ENCODE data around the gene GLDN. TPM values are rescaled to one million over a fixed set of nuclear protein-coding genes. Genes with fewer than 3 reads are reported as not detected.

The GLDN gene
- total RNA-seq, 4 donors from 2014 or later: 0.44 to 4.7 (median 0.75) TPM

- intact Hi-C loops (cut with DNase I; ENCODE audit: low total_unique reads): loop anchor here (5.0 kb wide), 1 partner anchor 49 kb away; no protein-coding TSS in a partner anchor
- Histone ChIP-seq H3K9me3 (no peaks in the 10 kb centered on the region), H3K4me1 (no peaks in the 10 kb centered on the region), H3K27me3 (no peaks in the 10 kb centered on the region), H3K27ac (no peak overlapping the region), H3K4me3 (no peak overlapping the region), H3K36me3 (no peaks in the 10 kb centered on the region)
- DNase-seq (no peak), ATAC-seq (no peak)
- in situ Hi-C loops (cut with MboI; ENCODE audit: low sequenced_read_pairs in 4 of 4): loop anchor here in 3 of 4 donors (10.0 to 25.0 kb wide), 3 partner anchors 89 to 214 kb away; no protein-coding TSS in a partner anchor
- no peak for TF ChIP-seq CTCF (IDR thresholded peaks at IDR 0.05 in 4 of 5, conservative IDR thresholded peaks at IDR 0.05 in 1 of 5)
- no peak for TF ChIP-seq POLR2A (IDR thresholded peaks at IDR 0.05)
Measured at GRCh38 chr15:51375966-51376640, 34.6 kb downstream of the GLDN start.

- Histone ChIP-seq H3K27me3 (no peaks in the 10 kb centered on the region), H3K4me1 (no peaks in the 10 kb centered on the region), H3K27ac (no peak overlapping the region), H3K9me3 (no peaks in the 10 kb centered on the region), H3K4me3 (no peak overlapping the region), H3K36me3 (no peaks in the 10 kb centered on the region)
- no peak for ATAC-seq
- in situ Hi-C loops (cut with MboI; ENCODE audit: low sequenced_read_pairs in 4 of 4) (loop anchor here in 3 of 4 donors (10.0 to 25.0 kb wide), 3 partner anchors 90 to 215 kb away; no protein-coding TSS in a partner anchor), intact Hi-C loops (cut with DNase I; ENCODE audit: low total_unique reads) (loop anchor here (5.0 kb wide), 1 partner anchor 50 kb away; no protein-coding TSS in a partner anchor)
- TF ChIP-seq POLR2A (IDR thresholded peaks at IDR 0.05): no peak
- no peak for TF ChIP-seq CTCF (IDR thresholded peaks at IDR 0.05 in 4 of 5, conservative IDR thresholded peaks at IDR 0.05 in 1 of 5)
- no peak for DNase-seq
Measured at GRCh38 chr15:51377038-51377786, 35.8 kb downstream of the GLDN start.

GRCh38 chr15:51378406-51378805, 37.0 kb downstream of the GLDN start:
- ATAC-seq (no peak), DNase-seq (no peak)
- TF ChIP-seq CTCF (IDR thresholded peaks at IDR 0.05 in 4 of 5, conservative IDR thresholded peaks at IDR 0.05 in 1 of 5) (no peak), POLR2A (IDR thresholded peaks at IDR 0.05) (no peak)
- H3K4me1 ChIP-seq: no peaks in the 10 kb centered on the region
- H3K27me3 ChIP-seq: no peaks in the 10 kb centered on the region
- no peak overlapping the region for H3K27ac ChIP-seq
- H3K4me3 ChIP-seq: no peak overlapping the region
- in situ Hi-C loops (cut with MboI; ENCODE audit: low sequenced_read_pairs in 4 of 4) (loop anchor here in 3 of 4 donors (10.0 to 25.0 kb wide), 3 partner anchors 91 to 216 kb away; no protein-coding TSS in a partner anchor), intact Hi-C loops (cut with DNase I; ENCODE audit: low total_unique reads) (loop anchor here (5.0 kb wide), 1 partner anchor 51 kb away; no protein-coding TSS in a partner anchor)
- no peaks in the 10 kb centered on the region for H3K36me3 ChIP-seq
- no peaks in the 10 kb centered on the region for H3K9me3 ChIP-seq

GRCh38 chr15:51379390-51379789, 37.9 kb downstream of the GLDN start:
- TF ChIP-seq CTCF (IDR thresholded peaks at IDR 0.05 in 4 of 5, conservative IDR thresholded peaks at IDR 0.05 in 1 of 5): no peak
- no peak for TF ChIP-seq POLR2A (IDR thresholded peaks at IDR 0.05)
- intact Hi-C loops (cut with DNase I; ENCODE audit: low total_unique reads) (loop anchor here (5.0 kb wide), 1 partner anchor 52 kb away; no protein-coding TSS in a partner anchor), in situ Hi-C loops (cut with MboI; ENCODE audit: low sequenced_read_pairs in 4 of 4) (loop anchor here in 3 of 4 donors (10.0 to 25.0 kb wide), 3 partner anchors 92 to 217 kb away; no protein-coding TSS in a partner anchor)
- no peak overlapping the region for H3K27ac ChIP-seq
- H3K4me3 ChIP-seq: no peak overlapping the region
- H3K36me3 ChIP-seq: no peaks in the 10 kb centered on the region
- no peak for ATAC-seq
- DNase-seq: no peak
- no peaks in the 10 kb centered on the region for H3K27me3 ChIP-seq
- no peaks in the 10 kb centered on the region for H3K4me1 ChIP-seq
- no peaks in the 10 kb centered on the region for H3K9me3 ChIP-seq
